GM12872 (cell line): Measurements from ENCODE around the gene NPW.

Experiments
- TF ChIP-seq, protein P1 (sequence below): IDR thresholded peaks from 3 replicates; pipeline ENCODE4 v1.5.1; 2011; ENCODE audit warnings: low read depth, mild to moderate bottlenecking, low read length, moderate library complexity; ENCODE audit not compliant: insufficient read depth

The NPW gene

GRCh38 chr16:2024032-2024420 is 4.4 kb downstream of the NPW start:
- TF ChIP-seq, protein P1, sequence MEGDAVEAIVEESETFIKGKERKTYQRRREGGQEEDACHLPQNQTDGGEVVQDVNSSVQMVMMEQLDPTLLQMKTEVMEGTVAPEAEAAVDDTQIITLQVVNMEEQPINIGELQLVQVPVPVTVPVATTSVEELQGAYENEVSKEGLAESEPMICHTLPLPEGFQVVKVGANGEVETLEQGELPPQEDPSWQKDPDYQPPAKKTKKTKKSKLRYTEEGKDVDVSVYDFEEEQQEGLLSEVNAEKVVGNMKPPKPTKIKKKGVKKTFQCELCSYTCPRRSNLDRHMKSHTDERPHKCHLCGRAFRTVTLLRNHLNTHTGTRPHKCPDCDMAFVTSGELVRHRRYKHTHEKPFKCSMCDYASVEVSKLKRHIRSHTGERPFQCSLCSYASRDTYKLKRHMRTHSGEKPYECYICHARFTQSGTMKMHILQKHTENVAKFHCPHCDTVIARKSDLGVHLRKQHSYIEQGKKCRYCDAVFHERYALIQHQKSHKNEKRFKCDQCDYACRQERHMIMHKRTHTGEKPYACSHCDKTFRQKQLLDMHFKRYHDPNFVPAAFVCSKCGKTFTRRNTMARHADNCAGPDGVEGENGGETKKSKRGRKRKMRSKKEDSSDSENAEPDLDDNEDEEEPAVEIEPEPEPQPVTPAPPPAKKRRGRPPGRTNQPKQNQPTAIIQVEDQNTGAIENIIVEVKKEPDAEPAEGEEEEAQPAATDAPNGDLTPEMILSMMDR, result no peak

DNA sequence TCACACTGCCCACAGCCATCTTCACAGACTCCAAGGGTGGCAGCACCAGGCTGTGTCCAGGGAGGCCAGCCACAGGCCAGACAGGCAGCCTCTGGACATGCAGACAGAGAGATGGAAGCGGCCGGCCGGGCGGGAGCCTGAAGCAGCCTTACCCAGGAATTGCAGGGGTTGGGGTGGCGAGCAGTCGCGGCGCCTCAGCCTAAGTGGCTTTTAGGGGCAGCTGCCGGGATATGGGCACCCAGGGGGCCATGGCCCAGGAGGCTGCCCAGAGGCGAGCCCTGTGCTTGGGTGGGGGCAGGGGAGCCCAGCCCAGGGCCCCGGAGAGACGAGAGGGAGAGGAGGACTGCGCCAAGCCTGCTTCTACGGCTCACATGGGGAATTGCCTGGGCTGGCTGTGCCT is 5.7 kb downstream of the NPW start:
- TF ChIP-seq, protein P1, result no peak

DNA sequence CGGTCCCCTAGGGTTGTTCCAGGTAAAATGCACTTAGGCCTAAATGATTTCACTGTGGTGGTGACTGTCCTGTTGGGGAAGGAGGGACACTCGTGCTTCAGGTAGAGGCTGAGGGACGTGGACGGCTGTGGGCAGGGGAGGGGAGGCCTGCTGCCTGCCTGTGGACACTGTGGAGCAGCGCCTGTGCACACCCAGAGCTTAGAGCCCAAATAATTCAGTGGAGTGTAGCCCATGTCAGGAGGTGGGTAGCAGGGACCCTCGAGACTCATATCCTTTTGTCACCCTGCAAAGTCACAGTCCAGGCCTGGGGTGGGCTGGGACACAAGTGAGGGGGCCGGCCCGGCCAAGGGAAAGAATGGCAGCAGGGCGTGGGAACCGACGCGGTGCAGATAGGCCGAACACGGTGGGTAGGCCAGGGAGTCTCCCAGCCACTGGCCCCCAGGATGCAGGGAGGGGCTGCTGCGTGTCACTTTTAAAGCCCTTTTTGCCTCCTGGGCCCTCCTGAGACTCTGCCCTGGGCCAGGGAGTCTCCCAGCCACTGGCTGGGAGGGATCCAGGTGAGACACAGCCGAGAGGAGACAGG is 6.4 kb downstream of the NPW start:
- TF ChIP-seq, protein P1, result no peak

DNA sequence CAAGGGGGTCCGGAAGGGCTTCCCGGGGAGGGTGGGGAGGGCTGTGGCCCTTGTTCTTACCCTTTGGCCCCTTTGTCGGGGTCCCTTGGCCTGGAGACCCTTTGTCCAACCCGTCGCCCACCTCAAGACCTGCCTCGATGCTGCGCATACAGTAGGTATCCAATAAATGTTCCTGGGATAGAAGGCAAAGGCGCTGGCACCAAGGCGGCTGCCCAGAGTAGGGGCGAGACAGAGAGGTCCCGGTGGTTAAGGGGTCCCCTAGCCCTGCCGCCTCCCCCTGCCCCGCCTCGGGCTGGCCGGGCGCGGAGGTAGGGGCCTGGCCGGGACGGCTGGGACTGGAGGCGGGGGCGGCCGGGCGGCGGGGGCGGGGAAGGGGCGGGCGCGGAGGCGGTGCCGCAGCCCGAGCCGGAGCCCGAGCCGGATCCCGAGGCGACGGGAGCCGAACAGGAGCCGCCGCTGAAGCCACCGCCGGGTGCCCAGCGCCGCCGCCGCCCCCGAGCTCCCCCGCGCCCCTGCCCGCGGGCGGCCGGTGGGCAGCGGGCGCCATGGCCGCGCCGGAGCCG is 7.0 kb downstream of the NPW start, which contains the start of gene NHERF2:
TSS of gene NHERF2 (plus strand) at position 442 of the 563 bp plus-strand sequence. CDS start at position 546, 104 bp downstream.
- TF ChIP-seq, protein P1, result no peak

DNA sequence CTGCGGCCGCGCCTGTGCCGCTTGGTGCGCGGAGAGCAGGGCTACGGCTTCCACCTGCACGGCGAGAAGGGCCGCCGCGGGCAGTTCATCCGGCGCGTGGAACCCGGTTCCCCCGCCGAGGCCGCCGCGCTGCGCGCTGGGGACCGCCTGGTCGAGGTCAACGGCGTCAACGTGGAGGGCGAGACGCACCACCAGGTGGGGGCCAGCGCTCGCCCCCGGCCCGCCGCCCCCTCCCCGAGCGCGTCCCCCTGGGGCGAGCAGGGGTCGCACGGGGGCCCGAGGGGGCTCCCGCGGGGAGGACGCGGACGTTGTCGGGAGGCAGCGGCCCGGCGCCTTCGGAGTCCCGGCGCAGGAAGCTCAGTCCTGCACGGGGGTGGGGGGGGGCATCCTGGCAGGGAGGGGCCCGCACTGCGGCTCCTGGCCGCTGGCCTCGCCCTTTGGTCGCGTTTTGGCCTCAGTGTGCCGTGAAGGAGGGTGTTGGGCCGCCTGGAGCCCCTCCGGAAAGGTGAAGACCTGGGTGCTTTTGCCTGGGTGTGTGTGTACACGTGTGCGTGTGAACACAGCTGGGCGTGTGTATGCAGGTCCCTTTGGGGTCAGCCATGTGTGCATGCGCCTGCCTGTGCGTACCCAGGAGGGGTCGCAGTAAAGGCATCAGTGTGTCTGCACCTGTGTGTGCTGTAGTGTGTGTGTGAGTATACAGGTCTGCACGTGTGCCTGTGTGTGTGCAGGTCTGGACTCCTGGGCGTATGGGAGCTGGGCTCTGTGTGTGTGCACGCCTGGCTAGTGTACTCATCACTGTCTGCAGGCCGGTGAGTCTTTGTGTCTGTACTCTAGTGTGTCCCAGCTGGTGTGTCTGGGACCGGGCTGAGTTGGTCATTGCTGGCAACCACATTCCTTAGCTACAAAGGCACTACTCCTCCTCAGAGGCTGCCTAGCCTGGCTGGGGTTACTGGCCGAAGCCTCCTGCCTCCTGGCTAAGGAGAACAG is 7.7 kb downstream of the NPW start:
- TF ChIP-seq, protein P1, result no peak

DNA sequence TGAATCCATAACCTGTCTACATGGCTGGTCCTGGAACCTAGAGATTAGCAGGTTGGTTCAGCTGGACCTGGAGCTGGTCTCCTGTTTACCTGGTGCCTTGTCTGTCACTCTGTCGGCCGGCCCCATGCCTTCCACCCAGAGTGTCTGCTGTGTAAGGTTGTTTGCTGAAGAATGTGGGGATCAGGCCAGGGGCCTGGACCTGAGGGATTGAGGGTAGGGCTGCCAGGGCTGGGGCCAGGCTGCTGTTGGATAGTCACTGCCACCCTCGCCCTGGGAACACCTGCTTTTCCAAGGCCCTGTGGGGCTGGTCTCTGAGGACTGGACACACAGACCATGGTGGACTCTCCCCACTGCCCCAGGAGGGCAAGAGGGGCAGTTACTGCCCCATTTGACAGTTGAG is 8.6 kb downstream of the NPW start:
- TF ChIP-seq, protein P1, result no peak

DNA sequence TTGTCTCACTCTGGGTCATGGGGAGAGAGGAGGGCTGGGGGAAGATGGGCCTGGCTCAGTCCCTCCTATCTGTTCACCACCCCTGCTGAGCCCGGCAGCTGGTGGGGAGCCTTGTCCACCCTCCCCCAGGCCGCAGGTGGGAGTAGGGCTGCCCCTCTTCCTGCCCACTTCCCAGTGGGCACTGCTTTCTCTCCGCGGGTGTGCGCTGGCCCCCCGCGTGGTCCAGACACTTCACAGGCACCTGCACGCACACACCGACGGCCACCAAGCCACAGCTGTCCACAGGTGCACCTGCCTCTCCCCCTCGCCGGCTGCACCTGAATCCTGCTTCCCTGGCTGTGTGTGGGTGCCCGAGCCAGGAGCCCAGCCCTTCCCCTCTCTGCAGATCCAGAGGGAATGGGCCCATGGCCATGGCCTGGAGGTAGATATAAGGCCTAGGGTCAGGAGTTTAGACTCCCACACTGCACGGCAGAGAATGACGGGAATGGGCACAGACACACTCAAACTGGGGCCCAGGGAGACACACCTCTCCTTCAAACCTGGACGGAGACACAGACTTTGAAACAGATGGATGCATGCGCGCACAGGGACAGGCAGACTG is 9.1 kb downstream of the NPW start:
- TF ChIP-seq, protein P1, result no peak
